Esophagus muscularis mucosa (tissue), 4 donors: ENCODE data around the gene TGM3.

Source experiments
- CTCF ChIP-seq, 3 experiments: fragments of 200-600 bp in 2 of 3; fragments of 450-650 bp in 1 of 3; sonication (generic) in 2 of 3; IDR thresholded peaks; one replicate each; pipeline ENCODE4 v1.5.1; 2017 to 2019; ENCODE audit warnings: antibody characterized with exemption in 3 of 3, mild to moderate bottlenecking in 2 of 3, moderate library complexity in 1 of 3
- EP300 ChIP-seq: sonication (generic); formaldehyde crosslinking; IDR thresholded peaks from one replicate; pipeline ENCODE4 v1.6.1; 2017; ENCODE audit warnings: antibody characterized with exemption
- POLR2A ChIP-seq: fragments of 450-650 bp; IDR thresholded peaks from one replicate; pipeline ENCODE4 v1.6.1; 2017; ENCODE audit warnings: antibody characterized with exemption, moderate library complexity, mild to moderate bottlenecking, low read depth
- POLR2AphosphoS5 ChIP-seq, 2 donors: sonication (generic); formaldehyde crosslinking; IDR thresholded peaks; one replicate each; pipeline ENCODE4 v1.6.1; 2017; ENCODE audit warnings: antibody characterized with exemption in 2 of 2

GRCh38 chr20:2273634-2274302, 22.0 kb upstream of the TGM3 start:
- TF ChIP-seq POLR2A (no peak), CTCF (IDR thresholded peaks at IDR 0.05) (no peak), POLR2AphosphoS5 (IDR thresholded peaks at IDR 0.05) (no peak), EP300 (no peak)
